HepG2 (cell line): ENCODE results near the gene PCDHA13. TPM values are rescaled to one million over a fixed set of nuclear protein-coding genes. Genes with fewer than 3 reads are reported as not detected.

Source experiments
- ARNTL ChIP-seq: sonication (generic); formaldehyde crosslinking; IDR thresholded peaks from 2 replicates; pipeline ENCODE4 v1.4.0; 2020; ENCODE audit warnings: mild to moderate bottlenecking, missing genetic modification reagents
- CTCF ChIP-seq: sonication (generic); formaldehyde crosslinking; IDR thresholded peaks from 2 replicates; pipeline ENCODE4 v1.5.0; 2020; ENCODE audit warnings: mild to moderate bottlenecking, missing genetic modification reagents, moderate library complexity
- FLYWCH1 ChIP-seq: sonication (generic); formaldehyde crosslinking; IDR thresholded peaks from 2 replicates; pipeline ENCODE4 v1.8.1; 2023; ENCODE audit warnings: mild to moderate bottlenecking, missing genetic modification reagents
- TCF12 ChIP-seq, 2 experiments: fragments of 450-650 bp in 1 of 2; sonication (generic) in 1 of 2; formaldehyde crosslinking in 1 of 2; IDR thresholded peaks; 2 replicates each; pipeline versions ENCODE4 v1.6.1 to v1.8.0; 2017 to 2022; ENCODE audit warnings: antibody characterized with exemption in 1 of 2, mild to moderate bottlenecking in 1 of 2, missing genetic modification reagents in 1 of 2, moderate library complexity in 1 of 2
- ZBED4 ChIP-seq: sonication (generic); formaldehyde crosslinking; IDR thresholded peaks from 2 replicates; pipeline ENCODE4 v1.4.0; 2020; ENCODE audit warnings: missing genetic modification reagents, borderline replicate concordance
- ZBTB39 ChIP-seq: sonication (generic); formaldehyde crosslinking; IDR thresholded peaks from 2 replicates; pipeline ENCODE4 v1.5.0; 2020; ENCODE audit warnings: missing genetic modification reagents
- ZFP41 ChIP-seq: sonication (generic); formaldehyde crosslinking; IDR thresholded peaks from 2 replicates; pipeline ENCODE4 v1.4.0; 2020; ENCODE audit warnings: mild to moderate bottlenecking, missing genetic modification reagents, borderline replicate concordance
- ZHX2 ChIP-seq, 2 experiments: sonication (generic) in 1 of 2; formaldehyde crosslinking in 1 of 2; IDR thresholded peaks; 2 replicates each; pipeline versions ENCODE4 v1.6.1 to v1.9.0; 2014 to 2022; ENCODE audit warnings: antibody characterized with exemption in 1 of 2, borderline replicate concordance in 1 of 2, inconsistent platforms in 1 of 2, low read depth in 1 of 2, missing genetic modification reagents in 1 of 2
- ZNF710 ChIP-seq: sonication (generic); formaldehyde crosslinking; IDR thresholded peaks from 2 replicates; pipeline ENCODE4 v1.5.0; 2020; ENCODE audit warnings: mild to moderate bottlenecking, missing genetic modification reagents, borderline replicate concordance
- polyA plus RNA-seq, 8 experiments: library from polyadenylated mRNA; depleted of rRNA in 3 of 8; stranded (reverse) in 7 of 8; unstranded in 1 of 8; fragments of >200 nt; fragmentation: Illumina TruSeq in 4 of 8; extraction: Trizol in 4 of 8; gene quantifications; 2 replicates each; pipeline versions ENCODE4 v1.2.1 to v1.2.3, GENCODE V29; 2011 to 2016; ENCODE audit warnings: low read depth in 4 of 8, missing spikeins in 1 of 8, mixed read lengths in 1 of 8; ENCODE audit not compliant: insufficient read depth in 1 of 8
- total RNA-seq, 5 experiments: library from RNA; depleted of rRNA; stranded (reverse); fragments of >200 nt; fragmentation: Illumina TruSeq; extraction: Trizol; gene quantifications; 2 replicates each; pipeline ENCODE4 v1.2.3, GENCODE V29; 2016; ENCODE audit warnings: low read depth in 1 of 5

PCDHA13 gene
- total and polyA plus RNA-seq, 2 of the 13 experiments (the other 11 are each of a cell fraction or from before 2014, with no cell fraction given): 0.03 to 0.04 TPM

GRCh38 chr5:140840978-140841962 lies 40.7 kb upstream of the PCDHA13 start, which contains the start of gene PCDHA8 (continued):
- TF ChIP-seq ZHX2 (IDR thresholded peaks at IDR 0.05; ENCODE audit: low read depth): no peak
- TF ChIP-seq ZHX2 (CRISPR knock-in tag; IDR thresholded peaks at IDR 0.05; ENCODE audit: borderline replicate concordance): no peak
- no peak for TF ChIP-seq FLYWCH1 (CRISPR knock-in tag)
- TF ChIP-seq ZNF710 (CRISPR knock-in tag): no peak
- TF ChIP-seq CTCF (CRISPR knock-in tag): peak; percentile 65
- no peak for TF ChIP-seq TCF12 (IDR thresholded peaks at IDR 0.05)
- TF ChIP-seq TCF12 (CRISPR knock-in tag; IDR thresholded peaks at IDR 0.05): no peak
- no peak for TF ChIP-seq ARNTL (CRISPR knock-in tag)
- no peak for TF ChIP-seq ZBTB39
- TF ChIP-seq ZBED4 (CRISPR knock-in tag): no peak
- no peak for TF ChIP-seq ZFP41 (CRISPR knock-in tag)
